Measurements from ENCODE around the gene KHDRBS2.

Gene KHDRBS2

GRCh38 chr6:62285612-62286469 lies at the start of gene KHDRBS2:
Gene KHDRBS2, minus strand, starts transcription at chr6:62286225.
- peak; percentile 20 to 22 for DNase-seq

- DNase-seq: no peak
Measured at GRCh38 chr6:62328607-62329006, 42.6 kb upstream of the KHDRBS2 start.

DNA sequence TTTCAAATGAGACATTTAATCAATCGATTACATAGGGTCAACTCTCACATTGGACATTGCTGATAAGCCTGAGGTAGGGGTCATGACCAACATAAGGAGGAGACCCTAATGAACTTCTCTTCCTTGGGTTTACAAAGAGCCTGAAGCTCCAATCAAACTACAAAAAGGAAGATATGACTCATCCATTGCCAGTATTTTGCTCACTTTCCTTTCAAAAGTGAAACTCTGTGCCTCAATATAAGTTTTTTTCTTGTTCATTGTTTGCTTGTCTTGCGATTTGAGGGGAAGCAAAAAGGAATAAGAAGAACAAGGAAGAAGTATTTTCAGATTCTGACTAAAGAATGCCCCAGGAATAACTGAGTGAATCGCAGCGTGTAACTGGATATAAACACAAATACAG lies 38.8 kb upstream of the KHDRBS2 start:
- no peak for DNase-seq

- no peak for DNase-seq
Measured at GRCh38 chr6:62323818-62324431, 37.9 kb upstream of the KHDRBS2 start.

DNA sequence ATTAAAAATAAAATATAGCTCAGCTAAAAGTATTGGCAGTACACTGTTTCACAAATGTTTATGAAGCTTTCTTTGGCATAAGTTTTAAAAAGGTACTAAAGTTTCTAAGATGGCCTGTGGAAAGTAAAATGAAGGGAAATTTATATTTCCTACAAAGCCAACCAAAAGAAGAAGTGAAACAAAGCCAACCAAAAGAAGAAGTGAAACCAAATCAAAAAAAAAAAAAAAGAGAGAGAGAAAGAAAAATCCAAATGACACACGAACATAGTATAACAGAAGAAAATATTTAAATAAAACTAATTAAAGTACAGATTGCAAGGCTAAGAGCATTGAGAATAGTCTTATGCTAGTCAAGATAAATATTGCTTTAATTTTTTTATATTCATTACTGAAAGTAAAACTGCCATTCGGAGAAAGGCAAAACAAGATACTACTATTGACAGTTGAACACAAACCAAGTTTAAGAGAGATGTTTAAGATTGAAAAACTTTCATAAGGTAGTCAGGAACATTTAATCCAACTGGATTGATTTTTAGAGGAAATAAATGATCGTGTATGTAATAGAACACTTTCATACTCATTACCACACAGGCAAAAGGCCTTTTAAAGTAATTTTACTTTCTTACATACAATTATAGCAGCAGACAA lies 12.8 kb upstream of the KHDRBS2 start:
- no peak for DNase-seq

GRCh38 chr6:62296541-62296940 lies 10.5 kb upstream of the KHDRBS2 start:
- DNase-seq: no peak

DNA sequence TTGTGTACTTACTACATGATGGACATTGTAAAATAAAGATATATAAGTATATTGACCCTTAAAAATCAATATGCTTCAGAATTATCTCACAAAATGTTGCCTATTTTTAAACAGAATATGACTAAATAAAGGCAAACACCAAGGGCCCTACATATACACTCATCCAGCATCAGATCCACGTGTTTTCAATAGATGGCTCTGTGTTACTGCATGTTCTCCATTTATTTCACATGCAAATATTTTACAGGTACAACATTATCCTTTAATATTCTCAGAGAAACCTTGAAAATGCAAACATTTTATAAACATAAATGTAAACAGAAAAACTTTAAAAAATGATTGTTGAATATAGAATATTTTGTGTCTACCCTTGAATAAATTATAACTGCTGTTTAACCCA lies 2.9 kb upstream of the KHDRBS2 start:
- no peak for DNase-seq

GRCh38 chr6:62288562-62288961 lies 2.5 kb upstream of the KHDRBS2 start:
- DNase-seq: no peak

DNA sequence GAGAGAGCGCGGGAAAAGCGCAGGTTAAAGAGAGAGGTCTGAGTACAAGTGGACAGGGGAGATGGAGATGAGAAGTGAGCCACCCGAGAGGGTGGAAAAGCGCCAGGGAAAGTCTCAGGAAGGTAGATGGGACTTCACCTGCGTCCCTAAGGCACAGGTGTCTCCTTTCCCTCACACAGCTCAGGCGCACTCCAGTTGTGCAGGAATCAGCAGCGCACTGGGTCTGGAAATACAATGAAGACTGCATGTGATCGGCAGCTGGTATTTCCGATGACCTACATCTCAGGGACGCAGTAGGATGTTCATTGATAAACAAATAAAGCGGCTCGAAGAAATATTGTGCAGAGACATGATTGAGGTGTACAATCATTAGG lies 432 bp upstream of the KHDRBS2 start:
- no peak for DNase-seq

DNA sequence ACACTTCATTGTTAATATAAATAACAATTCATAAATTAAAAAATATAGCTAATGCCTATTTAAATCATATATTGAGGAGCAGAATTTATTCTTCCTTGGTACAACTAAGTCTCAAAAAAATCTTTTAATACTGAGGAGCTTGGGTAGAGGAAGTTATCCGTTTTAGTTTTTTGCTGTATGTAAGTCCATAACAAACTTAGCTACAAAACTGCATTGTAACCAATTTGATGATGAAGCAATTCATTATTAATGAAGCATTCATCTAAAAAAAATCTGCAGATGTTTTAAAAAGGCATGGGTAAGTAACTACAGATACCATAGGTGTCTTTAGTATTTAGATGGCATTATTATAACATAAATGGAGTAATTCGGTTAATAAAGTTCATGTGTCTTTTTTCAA lies 1.3 kb downstream of the KHDRBS2 start:
- DNase-seq: no peak

DNA sequence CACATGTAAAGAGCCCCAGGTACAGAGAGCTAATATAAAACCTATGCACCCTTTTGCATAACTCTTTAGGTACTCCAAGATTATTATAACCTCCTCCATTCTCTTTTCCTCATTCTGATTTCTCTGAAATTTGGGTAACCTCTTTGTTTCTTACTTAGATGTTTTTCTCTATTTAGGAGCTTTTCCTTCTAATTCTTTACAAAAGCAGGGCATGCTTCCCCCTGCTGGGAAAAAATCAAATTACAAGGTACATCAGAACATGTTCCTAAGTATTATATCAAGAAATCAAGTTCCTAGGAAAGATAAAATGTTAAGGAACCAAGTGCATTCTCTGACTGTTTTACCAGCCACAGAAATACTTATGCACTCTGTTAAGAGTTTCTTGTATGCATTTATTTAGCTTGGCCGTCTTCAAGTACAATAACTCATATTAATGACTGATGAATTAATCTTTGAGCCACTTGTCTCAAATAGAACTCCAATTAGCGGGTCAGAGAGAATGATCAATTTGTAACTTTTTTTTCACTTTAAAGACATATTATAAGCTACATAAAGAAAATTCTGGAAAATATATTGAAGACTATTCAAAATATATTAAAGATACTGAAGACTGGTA lies 2.1 kb downstream of the KHDRBS2 start:
- no peak for DNase-seq

DNA sequence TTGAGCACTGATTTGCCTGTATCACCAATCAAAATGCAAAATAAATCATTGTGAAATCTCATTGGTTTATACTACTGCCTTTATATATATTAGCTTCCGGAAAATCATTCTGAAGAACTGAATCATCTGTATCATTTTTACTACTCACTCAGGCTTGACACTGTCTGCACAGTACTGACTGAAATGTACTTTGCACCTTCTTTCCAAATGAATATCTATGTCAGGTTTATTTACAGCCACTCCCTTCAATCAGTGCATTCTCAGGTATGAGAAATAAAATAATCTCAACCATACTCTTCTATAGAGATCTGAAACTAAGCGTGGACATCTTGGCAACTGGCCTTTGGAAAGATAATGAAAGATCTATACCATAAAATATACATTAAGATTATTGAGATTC lies 2.7 kb downstream of the KHDRBS2 start:
- no peak for DNase-seq

GRCh38 chr6:62280099-62280498 lies 5.9 kb downstream of the KHDRBS2 start:
- no peak for DNase-seq

DNA sequence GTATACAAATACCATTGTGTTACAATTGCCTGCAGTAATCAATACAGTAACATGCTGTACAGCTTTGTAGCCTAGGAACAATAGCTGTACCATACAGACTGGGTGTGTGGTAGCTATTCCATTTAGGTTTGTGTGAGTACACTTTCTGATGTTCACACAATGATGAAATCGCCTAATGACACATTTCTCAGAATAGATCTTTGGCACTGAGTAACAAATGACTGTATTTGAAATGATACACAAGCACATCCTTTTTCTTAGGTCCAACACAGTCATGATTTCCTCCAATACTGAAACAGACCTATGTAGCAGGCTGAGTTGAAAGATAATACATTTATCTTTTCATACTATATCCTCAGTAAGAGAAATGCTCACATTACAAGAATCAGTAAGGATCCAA lies 13.9 kb downstream of the KHDRBS2 start:
- no peak for DNase-seq

DNA sequence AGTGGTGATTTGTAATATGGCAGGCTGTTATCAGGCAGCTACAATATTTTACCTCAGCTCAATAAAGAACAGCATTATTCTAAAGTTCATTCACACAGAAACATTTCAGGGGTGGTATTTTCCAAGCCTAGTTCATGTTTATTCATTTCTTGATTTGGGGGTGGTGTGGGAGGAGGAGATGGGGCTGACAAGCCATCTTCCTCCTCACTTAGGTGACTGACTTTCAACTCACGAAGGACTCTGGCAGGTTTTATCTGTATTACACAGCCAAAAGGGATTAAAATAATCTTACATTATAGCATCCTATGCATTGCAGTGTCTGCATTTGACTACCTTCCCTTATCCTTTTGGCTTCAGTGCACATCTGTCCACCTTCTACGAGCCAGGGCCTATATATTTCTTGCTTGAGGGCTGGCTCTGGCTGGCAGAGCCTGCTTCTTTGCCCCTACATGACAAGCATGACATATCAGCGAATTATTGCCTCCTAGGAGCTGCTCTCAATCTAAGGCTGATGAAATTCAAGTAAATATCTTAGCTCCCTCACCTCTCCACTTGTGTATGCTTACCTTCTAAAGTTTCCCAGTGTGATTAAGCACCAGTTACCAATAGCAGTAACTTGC lies 20.0 kb downstream of the KHDRBS2 start:
- DNase-seq: no peak

DNA sequence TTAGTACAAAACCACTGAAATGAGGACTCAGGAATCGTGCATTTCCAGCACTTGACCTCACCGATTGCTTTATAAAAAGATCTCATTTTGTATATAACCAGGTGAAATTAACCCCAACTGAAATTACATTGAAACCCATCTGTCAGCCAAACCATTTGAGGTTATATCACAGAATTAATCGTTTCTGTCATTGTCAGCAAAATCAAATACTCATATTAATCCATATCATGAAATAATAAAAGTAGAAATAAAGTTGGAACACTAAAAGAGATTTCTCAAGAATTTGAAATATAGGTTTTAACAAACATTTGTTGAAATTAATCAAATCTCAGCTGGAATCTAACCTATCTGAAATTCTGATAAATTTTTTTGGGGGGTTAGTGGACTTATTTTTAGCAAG lies 23.7 kb downstream of the KHDRBS2 start:
- no peak for DNase-seq

DNA sequence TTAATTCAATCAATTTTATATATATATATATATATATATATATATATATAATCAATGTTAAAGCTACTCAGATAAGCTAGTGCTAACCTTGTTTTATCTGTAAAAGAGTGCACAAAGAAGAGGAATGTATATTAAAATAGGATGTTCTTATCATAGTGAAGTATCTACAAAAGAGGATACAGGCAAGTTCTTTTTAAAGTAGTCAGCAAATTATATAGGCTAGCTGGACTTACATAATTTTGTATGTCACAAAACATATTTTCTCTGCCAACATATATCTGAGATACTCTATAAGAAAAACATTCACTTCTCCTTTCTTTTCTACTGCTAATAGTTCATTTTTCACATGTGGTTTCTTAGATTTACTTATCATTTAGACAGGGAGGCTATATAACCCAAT lies 39.9 kb downstream of the KHDRBS2 start:
- DNase-seq: no peak

DNA sequence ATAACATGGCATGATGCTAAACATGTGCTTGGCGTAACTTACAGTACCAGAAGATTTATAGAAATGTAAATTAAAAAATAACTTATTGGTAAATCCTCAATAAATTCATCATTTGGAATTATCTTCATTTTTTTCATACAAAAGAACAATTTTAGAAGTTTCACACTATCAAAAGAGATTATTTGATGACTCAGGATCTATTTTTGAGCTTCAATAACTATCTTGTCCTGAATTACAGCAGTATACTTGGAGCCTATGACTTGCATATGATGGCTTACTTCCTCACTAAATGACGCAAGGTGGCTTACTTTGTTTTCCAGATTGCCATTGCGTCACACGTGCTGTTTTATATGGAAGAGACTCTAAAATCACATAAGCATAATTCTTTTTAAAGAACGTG lies 49.2 kb downstream of the KHDRBS2 start:
- no peak for DNase-seq

DNA sequence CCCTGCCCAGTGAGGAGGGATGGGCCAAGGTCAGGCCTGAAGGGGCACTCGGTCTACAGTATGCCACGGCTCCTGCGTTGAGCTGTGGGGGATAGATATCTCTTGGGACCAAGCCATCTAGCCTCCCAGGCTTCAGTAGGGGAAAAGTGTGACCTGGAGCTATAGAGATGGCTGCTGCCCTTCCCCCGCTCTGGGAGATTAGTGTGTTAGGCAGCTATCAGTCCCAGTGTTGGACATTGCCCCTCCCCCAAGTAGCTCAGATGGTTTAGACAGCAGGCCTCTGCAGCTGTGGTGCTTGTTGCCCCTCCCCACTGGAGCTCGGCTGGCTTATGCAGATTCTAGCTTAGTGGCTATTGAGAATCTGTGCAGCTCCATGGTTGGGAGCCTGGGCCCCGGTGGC lies 56.8 kb downstream of the KHDRBS2 start:
- no peak for DNase-seq

- DNase-seq: no peak
Measured at GRCh38 chr6:62217866-62218265, 68.2 kb downstream of the KHDRBS2 start.

GRCh38 chr6:62202078-62202477 lies 83.9 kb downstream of the KHDRBS2 start:
- DNase-seq: no peak

GRCh38 chr6:62192593-62192992 lies 93.4 kb downstream of the KHDRBS2 start:
- no peak for DNase-seq

DNA sequence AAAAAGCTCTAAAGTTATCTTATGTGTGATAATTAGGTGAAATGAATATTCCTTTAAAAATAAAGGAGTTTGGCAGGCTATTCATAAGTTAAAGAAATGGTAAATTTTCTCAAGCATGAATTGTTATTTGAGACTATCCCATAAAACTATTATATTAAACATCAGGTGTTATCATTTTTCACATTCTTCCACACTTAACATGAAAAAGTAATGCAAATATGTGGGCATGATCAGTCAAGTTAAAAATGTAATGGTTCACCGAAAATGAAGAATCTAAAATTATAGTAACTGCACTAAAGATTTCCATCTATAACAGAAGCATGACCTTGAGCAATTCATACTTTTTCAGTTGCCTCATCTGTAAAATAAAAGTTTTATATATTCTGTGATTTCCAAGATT lies 110.8 kb downstream of the KHDRBS2 start:
- DNase-seq: no peak

Data from activated T-cell treated with anti-CD3 and anti-CD28 coated beads, Interleukin-2, amount 50 U/mL, for 48 hours (primary cell).